ENCODE results near the gene MALAT1. TPM values are rescaled to one million over a fixed set of nuclear protein-coding genes. Genes with fewer than 3 reads are reported as not detected.

MALAT1 gene
- total and polyA plus RNA-seq, 10 of the 15 experiments (the other 5 are each of a cell fraction or from before 2014, with no cell fraction given) = 448 to 8,160 (median 2,019) TPM

- Histone ChIP-seq H3K27me3 (replicated peaks in 1 of 2; ENCODE audit: control insufficient read depth in 2 of 2, insufficient read depth in 2 of 2, low read length in 1 of 2) (no peaks in the 10 kb centered on the region; a peak in 1 of 4 replicates), H3K4me2 (ENCODE audit: control insufficient read depth, insufficient read depth) (no peak overlapping the region), H3K9me3 (replicated peaks; ENCODE audit: control insufficient read depth, insufficient read depth, low read length) (no peaks in the 10 kb centered on the region), H2AFZ (ENCODE audit: control insufficient read depth, low read depth, low read length) (no peak overlapping the region), H3K9ac (ENCODE audit: control insufficient read depth, insufficient read depth, low read length) (no peak overlapping the region), H3K36me3 (ENCODE audit: control insufficient read depth in 2 of 2, insufficient read depth in 2 of 2, low read length in 1 of 2) (no peaks in the 10 kb centered on the region), H3K4me3 (no peak overlapping the region), H3K27ac (ENCODE audit: control insufficient read depth, insufficient read depth) (no peak overlapping the region), H4K20me1 (ENCODE audit: control insufficient read depth, insufficient read depth) (no peaks in the 10 kb centered on the region), H3K4me1 (ENCODE audit: control insufficient read depth, insufficient read depth, low read length) (peaks cover 14% of the 10 kb centered on the region), H3K79me2 (ENCODE audit: control insufficient read depth, insufficient read depth, low read length) (no peaks in the 10 kb centered on the region)
- RAD21 ChIA-PET (ENCODE audit: unreplicated experiment) = interaction anchor here (1.7 to 2.9 kb wide), 2 partner anchors 12 to 13 kb away, joined by 4 to 19 read pairs; no protein-coding TSS in a partner anchor
- DNase-seq (ENCODE audit: low read depth, low spot score) = no peak
- CTCF ChIA-PET = interaction anchor here (0.7 to 4.7 kb wide), 7 partner anchors 9 to 220 kb away, joined by 3 to 29 read pairs (median 4); no protein-coding TSS in a partner anchor
- no TSS peak for BruUV-seq (replicated peaks)
- SMC1A ChIA-PET (ENCODE audit: uncharacterized antibody, unreplicated experiment) = interaction anchor here (0.7 to 2.8 kb wide), 2 partner anchors 12 to 174 kb away, joined by 3 to 11 read pairs; no protein-coding TSS in a partner anchor
- POLR2A ChIA-PET = interaction anchor here (1.2 kb wide), 1 partner anchor 12 kb away, joined by 3 read pairs; no protein-coding TSS in a partner anchor
- in situ Hi-C loops (cut with MboI) = no loop called here
- FAIRE-seq = no peak
- no peak for TF ChIP-seq MEF2A (IDR thresholded peaks at IDR 0.05; ENCODE audit: insufficient read depth, low read depth, low read length)
- no peak for TF ChIP-seq MTA3 (IDR thresholded peaks at IDR 0.05; ENCODE audit: borderline replicate concordance, low read length)
- no peak for TF ChIP-seq SMC3 (IDR thresholded peaks at IDR 0.05; ENCODE audit: borderline replicate concordance, low read length)
- no peak for TF ChIP-seq ZNF687 (IDR thresholded peaks at IDR 0.05)
- intact Hi-C loops (cut with micrococcal nuclease; ENCODE audit: unreplicated experiment) = no loop called here
- ATAC-seq = no peak
- WGBS (ENCODE audit: insufficient coverage, insufficient replicate concordance, low lambda C conversion rate, missing lambda C conversion rate) = 38% methylated on average over 8 of the region's 9 CpGs
Observed at GRCh38 chr11:65552388-65552951, 53.6 kb downstream of the MALAT1 start.

All from GM12878 (cell line).